WTC11 (cell line): ENCODE data around the gene GCC1. TPM values are rescaled to one million over a fixed set of nuclear protein-coding genes. Genes with fewer than 3 reads are reported as not detected.

Source experiments
- ATAC-seq: fragments of 200-7000 bp; cut with Tn5 transposase; 2 replicates; pipeline ENCODE4 v1.10.0; 2021; ENCODE audit warnings: mild to moderate bottlenecking, moderate library complexity
- CTCF ChIA-PET: fragments of 300-600 bp; sonication (Branson Sonifier 250); formaldehyde crosslinking; loops from one replicate; lab custom pipeline; 2021; ENCODE audit warnings: antibody characterized with exemption; lab: Charles Lee
- POLR2A ChIA-PET: fragments of 350-600 bp; sonication (Branson Sonifier 250); formaldehyde crosslinking; loops from one replicate; lab custom pipeline; 2021; ENCODE audit warnings: antibody characterized with exemption; lab: Charles Lee
- DNase-seq: peaks from one replicate; pipeline ENCODE4 v3.0.0; 2021; ENCODE audit warnings: low spot score
- H3K27ac Mint-ChIP-seq: 2 replicates; pipeline ENCODE4 v1.8.0; 2021; ENCODE audit warnings: mixed read lengths
- H3K27me3 Mint-ChIP-seq: 2 replicates; pipeline ENCODE4 v1.8.0; 2021; ENCODE audit warnings: low read depth, mild to moderate bottlenecking, moderate library complexity, mixed read lengths
- H3K36me3 Mint-ChIP-seq: 2 replicates; pipeline ENCODE4 v1.8.0; 2021; ENCODE audit warnings: mixed read lengths
- H3K4me1 Mint-ChIP-seq: 2 replicates; pipeline ENCODE4 v1.8.0; 2022; ENCODE audit warnings: mixed read lengths
- H3K4me3 Mint-ChIP-seq: 2 replicates; pipeline ENCODE4 v1.8.0; 2021; ENCODE audit warnings: mild to moderate bottlenecking, moderate library complexity, mixed read lengths
- H3K9me3 Mint-ChIP-seq: 2 replicates; pipeline ENCODE4 v1.8.0; 2021; ENCODE audit warnings: mixed read lengths
- ATF1 ChIP-seq: sonication (generic); formaldehyde crosslinking; IDR thresholded peaks from 2 replicates; pipeline ENCODE4 v1.8.1; 2023; ENCODE audit warnings: mild to moderate bottlenecking, moderate library complexity, missing genetic modification reagents
- CTCF ChIP-seq: fragments of 200-600 bp; IDR thresholded peaks from 2 replicates; pipeline ENCODE4 v1.8.0; 2022; ENCODE audit warnings: antibody characterized with exemption
- E2F4 ChIP-seq: sonication (generic); formaldehyde crosslinking; IDR thresholded peaks from 2 replicates; pipeline ENCODE4 v1.8.1; 2022; ENCODE audit warnings: low read depth, mild to moderate bottlenecking, moderate library complexity, missing genetic modification reagents, borderline replicate concordance
- ESRRA ChIP-seq: sonication (generic); formaldehyde crosslinking; IDR thresholded peaks from 2 replicates; pipeline ENCODE4 v1.8.1; 2022; ENCODE audit warnings: mild to moderate bottlenecking, missing genetic modification reagents, borderline replicate concordance
- NR1H2 ChIP-seq: sonication (generic); formaldehyde crosslinking; IDR thresholded peaks from 2 replicates; pipeline ENCODE4 v1.9.0; 2021; ENCODE audit warnings: mild to moderate bottlenecking, moderate library complexity, missing genetic modification reagents
- NR3C1 ChIP-seq: sonication (generic); formaldehyde crosslinking; conservative IDR thresholded peaks from 2 replicates; pipeline ENCODE4 v1.8.1; 2023; ENCODE audit warnings: low read depth, mild to moderate bottlenecking, missing genetic modification reagents
- PRDM15 ChIP-seq: sonication (generic); formaldehyde crosslinking; IDR thresholded peaks from 2 replicates; pipeline ENCODE4 v1.8.0; 2022; ENCODE audit warnings: missing genetic modification reagents
- USF1 ChIP-seq: sonication (generic); formaldehyde crosslinking; IDR thresholded peaks from 2 replicates; pipeline ENCODE4 v1.8.0; 2022; ENCODE audit warnings: mild to moderate bottlenecking, missing genetic modification reagents
- ZBTB43 ChIP-seq: sonication (generic); formaldehyde crosslinking; IDR thresholded peaks from 2 replicates; pipeline ENCODE4 v1.8.1; 2023; ENCODE audit warnings: mild to moderate bottlenecking, missing genetic modification reagents
- ZNF121 ChIP-seq: sonication (generic); formaldehyde crosslinking; IDR thresholded peaks from 2 replicates; pipeline ENCODE4 v1.8.0; 2023; ENCODE audit warnings: missing genetic modification reagents
- ZNF263 ChIP-seq: sonication (generic); formaldehyde crosslinking; IDR thresholded peaks from 2 replicates; pipeline ENCODE4 v1.8.1; 2022; ENCODE audit warnings: low read depth, mild to moderate bottlenecking, moderate library complexity, missing genetic modification reagents
- ZNF281 ChIP-seq: sonication (generic); formaldehyde crosslinking; IDR thresholded peaks from 2 replicates; pipeline ENCODE4 v1.8.0; 2023; ENCODE audit warnings: mild to moderate bottlenecking, missing genetic modification reagents
- ZNF423 ChIP-seq: fragments of 250-450 bp; sonication (Bioruptor Pico); IDR thresholded peaks from 2 replicates; pipeline ENCODE4 v2.1.2; 2022; ENCODE audit warnings: mild to moderate bottlenecking, moderate library complexity
- ZNF512 ChIP-seq: sonication (generic); formaldehyde crosslinking; IDR thresholded peaks from 2 replicates; pipeline ENCODE4 v1.8.1; 2022; ENCODE audit warnings: missing genetic modification reagents, borderline replicate concordance
- total RNA-seq: library from RNA; stranded (reverse); gene quantifications from 3 replicates; pipeline ENCODE4 v1.2.3, GENCODE V29; 2021

The GCC1 gene
- total RNA-seq, 1 experiment from 2014 or later = 13.2 TPM

- DNase-seq (peak; percentile 15), ATAC-seq (peak; percentile 69)
- peak overlapping the region; percentile 62 for H3K4me3 Mint-ChIP-seq
- ChIA-PET POLR2A (no interaction called here), CTCF (interaction anchor here (0.8 to 1.8 kb wide), 2 partner anchors 32 to 93 kb away, joined by 3 to 6 read pairs; no protein-coding TSS in a partner anchor)
- H3K36me3 Mint-ChIP-seq = no peaks in the 10 kb centered on the region
- H3K27ac Mint-ChIP-seq = no peak overlapping the region
- peaks cover 99% of the 10 kb centered on the region for H3K27me3 Mint-ChIP-seq
- peaks cover 9% of the 10 kb centered on the region for H3K9me3 Mint-ChIP-seq
- no peak for TF ChIP-seq ATF1 (CRISPR knock-in tag)
- peak; percentile 61; the same call in 1 of the 2 replicates for TF ChIP-seq ZNF423 (CRISPR knock-in tag)
- peaks cover 14% of the 10 kb centered on the region for H3K4me1 Mint-ChIP-seq
Measured at GRCh38 chr7:127536741-127537140, 48.7 kb downstream of the GCC1 start.

- TF ChIP-seq NR1H2 (CRISPR knock-in tag) (no peak), ZNF512 (no peak), PRDM15 (CRISPR knock-in tag) (no peak), E2F4 (no peak), ZNF263 (CRISPR knock-in tag) (no peak), ZNF281 (no peak), ESRRA (CRISPR knock-in tag) (no peak), NR3C1 (CRISPR knock-in tag) (no peak), ZNF121 (CRISPR knock-in tag) (no peak), CTCF (no peak), ZBTB43 (CRISPR knock-in tag) (no peak), USF1 (CRISPR knock-in tag) (no peak)
- peaks cover 14% of the 10 kb centered on the region for H3K4me1 Mint-ChIP-seq
- peak overlapping the region; percentile 62 for H3K4me3 Mint-ChIP-seq
- ChIA-PET CTCF (interaction anchor here (0.8 to 1.8 kb wide), 2 partner anchors 31 to 93 kb away, joined by 3 to 6 read pairs; no protein-coding TSS in a partner anchor), POLR2A (interaction anchor here (0.5 kb wide), 1 partner anchor 659 kb away, joined by 3 read pairs; no protein-coding TSS in a partner anchor)
- no peaks in the 10 kb centered on the region for H3K36me3 Mint-ChIP-seq
- peaks cover 99% of the 10 kb centered on the region for H3K27me3 Mint-ChIP-seq
- ATAC-seq (peak; percentile 58), DNase-seq (no peak)
- H3K9me3 Mint-ChIP-seq = peaks cover 9% of the 10 kb centered on the region
- H3K27ac Mint-ChIP-seq = no peak overlapping the region
Measured at GRCh38 chr7:127536394-127536691, 49.1 kb downstream of the GCC1 start.
